ENCODE measurements around the gene LRRC8E.
"Not testable (repeated sequence)": the region's sequence is repeated elsewhere in the genome, so short reads cannot be mapped to it uniquely, and the experiment has no call there.

Gene LRRC8E

DNA sequence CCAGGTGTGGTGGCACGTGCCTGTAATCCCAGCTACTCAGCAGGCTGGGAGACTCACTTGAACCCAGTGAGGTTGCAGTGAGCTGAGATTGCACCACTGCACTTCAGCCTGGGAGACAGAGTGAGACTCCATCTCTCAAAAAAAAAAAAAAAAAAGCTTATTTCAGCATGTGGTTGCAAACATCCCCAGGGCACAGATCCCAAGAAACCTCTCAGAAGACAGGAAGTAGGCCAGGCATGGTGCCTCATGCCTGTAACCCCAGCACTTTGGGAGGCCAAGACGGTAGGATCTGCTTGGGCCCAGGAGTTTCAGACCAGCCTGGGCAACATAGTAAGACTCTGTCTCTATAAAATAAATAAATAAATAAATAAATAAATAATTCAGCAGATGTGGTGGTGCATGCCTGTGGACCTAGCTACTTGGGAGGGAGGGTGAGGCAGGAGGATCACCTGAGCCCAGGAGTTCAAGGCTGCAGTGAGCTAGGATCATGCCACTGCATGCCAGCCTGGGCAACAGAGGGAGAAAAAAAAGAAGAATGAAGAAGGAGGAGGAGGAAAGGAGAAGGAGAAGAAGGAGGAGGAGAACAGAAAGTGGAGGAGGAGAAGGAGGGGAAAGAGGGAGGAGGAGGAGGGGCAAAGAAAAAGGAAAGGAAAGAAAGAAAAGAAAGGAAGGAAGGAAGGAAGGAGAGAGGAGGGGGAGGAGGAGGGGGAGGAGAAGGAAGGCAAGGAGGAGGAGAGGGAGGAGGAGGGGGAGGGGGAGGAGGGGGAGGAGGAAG lies 4.3 kb upstream of the LRRC8E start:
- no peak for DNase-seq (ENCODE audit: low read depth in 2 of 3, low spot score in 2 of 3)

- DNase-seq (ENCODE audit: low read depth in 2 of 3, low spot score in 2 of 3): no peak
Measured at GRCh38 chr19:7885818-7886217, 2.5 kb upstream of the LRRC8E start.

DNA sequence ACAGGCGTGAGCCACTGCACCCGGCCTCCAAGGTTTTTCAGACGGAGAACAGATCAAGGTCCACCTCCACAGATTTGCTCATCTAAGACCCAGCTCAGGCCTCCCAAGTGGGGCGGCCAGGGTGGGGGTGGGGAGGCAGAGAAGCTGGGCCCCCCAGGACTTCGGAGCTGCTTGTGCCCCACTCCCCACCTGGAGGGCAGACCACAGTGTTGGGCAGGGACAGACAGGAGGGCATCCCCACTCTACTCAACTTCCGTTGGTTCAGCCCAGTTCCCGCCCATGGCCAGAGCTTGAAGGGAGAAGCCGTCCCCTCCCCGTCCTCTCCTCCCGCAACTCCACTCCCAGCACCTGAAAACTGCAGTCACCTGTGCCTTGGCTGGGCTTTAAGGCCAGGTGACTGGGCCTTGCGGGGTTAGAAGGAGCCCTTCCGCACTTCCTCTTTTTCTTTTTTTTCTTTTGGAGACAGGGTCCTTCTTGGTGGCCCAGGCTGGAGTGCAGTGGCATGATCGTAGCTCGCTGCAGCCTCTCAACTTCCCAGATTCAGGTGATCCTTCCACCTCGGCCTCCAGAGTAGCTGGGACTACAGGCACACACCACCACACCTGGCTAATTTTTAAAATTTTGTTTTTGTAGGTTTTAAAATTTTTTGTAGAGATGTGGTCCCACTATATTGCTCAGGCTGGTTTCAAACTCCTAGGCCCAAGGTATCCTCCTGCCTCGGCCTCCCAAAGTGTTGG lies 734 bp upstream of the LRRC8E start:
- no peak for DNase-seq (ENCODE audit: low read depth in 2 of 3, low spot score in 2 of 3)

DNA sequence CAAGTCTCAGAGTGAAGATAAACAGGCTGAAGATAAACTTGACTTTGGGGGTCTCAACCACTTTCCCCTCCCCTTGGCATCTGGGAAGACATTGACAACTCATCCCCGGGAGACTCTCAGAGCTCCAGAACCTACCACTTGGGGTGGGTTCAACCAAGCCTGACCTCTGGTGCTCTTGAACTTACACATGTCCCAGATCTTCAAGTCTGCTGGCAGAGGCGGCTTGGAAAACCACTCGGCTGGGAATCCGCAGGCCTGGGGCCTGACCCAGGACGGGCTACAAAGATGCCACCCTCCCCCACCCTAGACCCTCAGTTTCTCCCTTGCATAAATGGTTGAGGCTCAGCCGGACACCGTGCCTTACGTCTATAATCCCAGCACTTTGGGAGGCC lies 512 bp downstream of the LRRC8E start:
- DNase-seq (ENCODE audit: low read depth in 2 of 3, low spot score in 2 of 3): no peak

GRCh38 chr19:7893362-7894101 lies 5.2 kb downstream of the LRRC8E start:
- DNase-seq (ENCODE audit: low read depth in 2 of 3, low spot score in 2 of 3): not testable (repeated sequence)

- DNase-seq (ENCODE audit: low read depth in 2 of 3, low spot score in 2 of 3): no peak
Measured at GRCh38 chr19:7894612-7895309, 6.5 kb downstream of the LRRC8E start.

DNA sequence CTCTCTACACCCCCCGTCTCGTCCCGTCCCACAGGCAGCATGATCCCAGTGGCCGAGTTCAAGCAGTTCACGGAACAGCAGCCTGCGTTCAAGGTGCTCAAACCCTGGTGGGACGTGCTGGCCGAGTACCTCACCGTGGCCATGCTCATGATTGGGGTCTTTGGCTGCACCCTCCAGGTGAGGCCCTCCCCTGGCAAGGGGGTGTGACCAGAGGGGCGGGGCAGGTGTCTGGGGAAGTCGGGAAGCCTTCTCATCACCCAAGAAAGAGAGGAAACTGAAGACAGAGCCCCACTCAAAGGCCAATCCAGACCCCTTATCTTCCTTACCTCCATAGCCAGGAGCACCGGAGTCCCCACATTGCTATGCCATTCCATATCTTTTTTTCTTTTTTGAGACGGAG lies 7.3 kb downstream of the LRRC8E start:
- no peak for DNase-seq (ENCODE audit: low read depth in 2 of 3, low spot score in 2 of 3)

GRCh38 chr19:7897292-7897691 lies 9.0 kb downstream of the LRRC8E start:
- no peak for DNase-seq (ENCODE audit: low read depth in 2 of 3, low spot score in 2 of 3)

DNA sequence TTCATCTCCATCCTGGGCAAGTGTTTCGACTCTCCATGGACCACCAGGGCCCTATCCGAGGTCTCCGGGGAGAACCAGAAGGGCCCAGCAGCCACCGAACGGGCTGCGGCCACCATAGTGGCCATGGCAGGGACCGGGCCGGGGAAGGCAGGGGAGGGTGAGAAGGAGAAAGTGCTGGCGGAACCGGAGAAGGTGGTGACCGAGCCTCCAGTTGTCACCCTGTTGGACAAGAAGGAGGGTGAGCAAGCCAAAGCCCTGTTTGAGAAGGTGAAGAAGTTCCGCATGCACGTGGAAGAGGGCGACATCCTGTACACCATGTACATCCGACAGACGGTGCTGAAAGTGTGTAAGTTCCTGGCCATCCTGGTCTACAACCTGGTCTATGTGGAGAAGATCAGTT lies 10.7 kb downstream of the LRRC8E start:
- DNase-seq (ENCODE audit: low read depth in 2 of 3, low spot score in 2 of 3): no peak

GRCh38 chr19:7899751-7900378 lies 11.6 kb downstream of the LRRC8E start:
- DNase-seq (ENCODE audit: low read depth in 2 of 3, low spot score in 2 of 3): no peak

DNA sequence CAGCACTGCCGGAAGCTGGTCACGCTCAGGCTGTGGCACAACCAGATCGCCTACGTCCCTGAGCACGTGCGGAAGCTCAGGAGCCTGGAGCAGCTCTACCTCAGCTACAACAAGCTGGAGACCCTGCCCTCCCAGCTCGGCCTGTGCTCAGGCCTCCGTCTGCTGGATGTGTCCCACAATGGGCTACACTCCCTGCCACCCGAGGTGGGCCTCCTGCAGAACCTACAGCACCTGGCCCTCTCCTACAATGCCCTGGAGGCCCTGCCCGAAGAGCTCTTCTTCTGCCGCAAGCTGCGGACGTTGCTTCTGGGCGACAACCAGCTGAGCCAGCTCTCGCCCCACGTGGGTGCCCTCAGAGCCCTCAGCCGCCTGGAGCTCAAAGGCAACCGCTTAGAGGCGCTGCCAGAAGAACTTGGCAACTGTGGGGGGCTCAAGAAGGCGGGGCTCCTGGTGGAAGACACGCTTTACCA lies 12.1 kb downstream of the LRRC8E start:
- no peak for DNase-seq (ENCODE audit: low read depth in 2 of 3, low spot score in 2 of 3)

DNA sequence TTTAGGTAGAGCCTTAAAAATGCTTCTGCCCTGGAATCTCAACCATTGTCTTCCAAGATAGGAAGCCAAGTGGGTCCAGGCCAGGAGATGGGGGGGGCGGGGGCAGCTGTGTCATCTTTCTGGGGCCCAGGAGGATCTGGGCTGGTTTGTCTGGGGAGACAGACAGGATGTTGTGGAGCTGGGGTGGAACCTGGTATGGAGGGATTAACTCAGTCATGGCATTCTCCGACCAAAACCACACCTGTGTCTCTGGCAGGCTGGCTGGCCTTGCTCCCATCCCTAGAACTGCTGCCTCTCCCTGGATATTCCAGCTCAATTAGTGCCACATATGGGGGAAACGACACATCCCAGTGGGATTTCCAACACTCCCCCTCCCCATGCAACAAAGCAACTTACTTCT lies 12.6 kb downstream of the LRRC8E start:
- no peak for DNase-seq (ENCODE audit: low read depth in 2 of 3, low spot score in 2 of 3)

GRCh38 chr19:7901337-7901736 lies 13.0 kb downstream of the LRRC8E start:
- DNase-seq (ENCODE audit: low read depth in 2 of 3, low spot score in 2 of 3): no peak

- DNase-seq (ENCODE audit: low read depth in 2 of 3, low spot score in 2 of 3): no peak
Measured at GRCh38 chr19:7902796-7903243, 14.5 kb downstream of the LRRC8E start.

DNA sequence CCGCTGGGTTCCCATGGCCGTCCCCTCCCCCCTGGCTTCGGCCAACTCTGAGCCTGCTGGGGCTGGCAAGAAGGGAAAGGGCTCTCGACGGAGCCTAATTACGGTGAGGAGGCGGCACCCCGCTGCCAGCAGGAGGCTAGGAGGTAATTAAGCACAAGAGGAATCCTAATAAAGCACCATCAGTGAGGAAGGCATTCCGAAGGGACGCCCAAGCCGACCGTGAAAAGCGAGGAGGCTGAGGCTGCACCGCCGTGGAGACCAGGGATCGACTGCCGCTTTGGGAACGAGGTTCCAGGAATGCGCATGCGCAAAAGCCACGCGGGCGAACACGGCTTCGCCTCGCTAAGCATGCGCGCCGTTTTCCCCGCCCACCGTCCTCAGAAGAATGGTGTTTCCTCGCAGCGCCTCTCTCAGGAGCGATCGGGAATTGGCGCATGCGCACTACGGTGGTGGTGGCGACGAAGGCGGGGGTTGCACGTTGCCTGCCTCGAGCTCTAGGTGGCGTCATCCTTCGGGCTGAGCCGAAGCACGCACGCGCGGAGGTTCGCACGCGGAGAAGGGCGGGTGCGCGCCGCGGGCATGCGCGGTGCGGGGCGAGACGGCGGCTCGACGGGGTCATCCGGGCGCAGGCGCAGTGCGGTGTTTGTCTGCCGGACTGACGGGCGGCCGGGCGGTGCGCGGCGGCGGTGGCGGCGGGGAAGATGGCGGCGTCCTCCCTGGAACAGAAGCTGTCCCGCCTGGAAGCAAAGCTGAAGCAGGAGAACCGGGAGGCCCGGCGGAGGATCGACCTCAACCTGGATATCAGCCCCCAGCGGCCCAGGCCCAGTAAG lies 15.1 kb downstream of the LRRC8E start, which contains the start of gene MAP2K7:
TSS of gene MAP2K7 (plus strand) at position 634 of the 830 bp plus-strand sequence. CDS start at position 702, 68 bp downstream.
- DNase-seq (ENCODE audit: low read depth in 2 of 3, low spot score in 2 of 3): peak; percentile 100

GRCh38 chr19:7904074-7905020 lies 16.0 kb downstream of the LRRC8E start:
- peak in 1 of 3 experiments; percentile 58 for DNase-seq (ENCODE audit: low read depth in 2 of 3, low spot score in 2 of 3)

DNA sequence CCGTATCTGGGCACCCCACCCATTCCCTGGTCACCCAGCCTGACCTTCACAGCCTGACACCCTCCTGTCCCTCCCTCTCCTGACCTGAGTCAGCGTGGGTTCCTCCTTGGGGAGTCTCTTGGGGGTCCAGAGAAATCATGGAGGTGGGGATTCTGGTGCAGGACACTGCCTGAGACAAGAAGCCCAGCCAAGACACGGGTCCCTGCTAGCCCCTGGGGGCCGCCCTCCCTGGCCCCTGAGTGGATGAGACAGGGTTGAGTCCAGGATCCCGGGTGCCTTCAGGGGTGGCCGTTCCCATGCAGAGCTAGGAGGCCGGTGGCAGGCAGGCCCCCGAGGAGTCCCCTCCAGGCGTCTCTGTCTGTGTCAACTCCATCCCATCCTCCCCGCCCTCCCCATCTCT lies 17.0 kb downstream of the LRRC8E start:
- DNase-seq (ENCODE audit: low read depth in 2 of 3, low spot score in 2 of 3): no peak

DNA sequence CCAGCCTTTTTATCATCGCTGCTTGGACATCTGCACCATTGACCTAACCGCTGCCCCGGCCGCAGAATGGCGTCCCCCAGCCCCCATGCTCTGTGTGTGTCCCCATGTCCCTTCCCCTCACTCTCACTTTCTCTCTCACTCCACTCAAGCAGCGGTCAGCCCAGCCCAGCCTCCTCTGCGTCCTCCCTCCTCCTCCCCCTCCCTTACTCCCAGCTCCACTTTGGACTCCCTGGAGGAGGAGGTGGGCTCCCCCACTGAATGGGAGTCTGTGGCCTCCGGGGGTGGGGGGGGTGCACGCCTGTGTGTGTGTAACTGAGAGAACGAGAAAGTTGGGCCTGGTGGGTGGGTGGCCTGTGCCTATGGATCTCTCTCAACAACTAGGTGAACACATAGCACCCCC lies 17.5 kb downstream of the LRRC8E start:
- DNase-seq (ENCODE audit: low read depth in 2 of 3, low spot score in 2 of 3): no peak

GRCh38 chr19:7907122-7907521 lies 18.8 kb downstream of the LRRC8E start:
- DNase-seq (ENCODE audit: low read depth in 2 of 3, low spot score in 2 of 3): no peak

Measured in activated CD8-positive, alpha-beta memory T cell treated with anti-CD3 and anti-CD28 coated beads for 48 hours (primary cell).